Ovary (tissue), 9 donors: Measurements from ENCODE around the gene SOCS6. TPM values are rescaled to one million over a fixed set of nuclear protein-coding genes. Genes with fewer than 3 reads are reported as not detected.

Source experiments
- DNase-seq, 5 donors: peaks; one replicate each; pipeline ENCODE4 v3.0.0-alpha.2; 2019 to 2020
- H3K27ac ChIP-seq, 2 donors: fragments of 200-600 bp; one replicate each; pipeline versions ENCODE4 v1.5.1 to v1.8.0; 2019 to 2022
- H3K27me3 ChIP-seq: fragments of 200-600 bp; one replicate; pipeline ENCODE4 v1.8.0; 2022
- H3K36me3 ChIP-seq: fragments of 200-600 bp; sonication (generic); one replicate; pipeline ENCODE4 v1.5.1; 2019
- H3K4me1 ChIP-seq: one replicate; pipeline ENCODE4 v1.8.1; 2013; ENCODE audit warnings: mild to moderate bottlenecking, moderate library complexity; ENCODE audit not compliant: insufficient read depth
- H3K4me3 ChIP-seq: fragments of 200-600 bp; sonication (generic); one replicate; pipeline ENCODE4 v1.5.1; 2017
- H3K9me3 ChIP-seq, 2 donors: fragments of 200-600 bp in 1 of 2; sonication (generic) in 1 of 2; one replicate each; pipeline versions ENCODE4 v1.5.1 to v1.8.1; 2013 to 2019; ENCODE audit warnings: mild to moderate bottlenecking in 1 of 2, moderate library complexity in 1 of 2
- CTCF ChIP-seq, 3 donors: fragments of 450-650 bp in 2 of 3; fragments of 200-600 bp in 1 of 3; IDR thresholded peaks; one replicate each; pipeline versions ENCODE4 v1.5.1 to v1.8.0; 2016 to 2022; ENCODE audit warnings: antibody characterized with exemption in 3 of 3, mild to moderate bottlenecking in 1 of 3
- EP300 ChIP-seq: sonication (generic); formaldehyde crosslinking; IDR thresholded peaks from one replicate; pipeline ENCODE4 v1.6.1; 2017; ENCODE audit warnings: antibody characterized with exemption
- POLR2A ChIP-seq: fragments of 450-650 bp; IDR thresholded peaks from one replicate; pipeline ENCODE4 v1.6.1; 2017; ENCODE audit warnings: antibody characterized with exemption, mild to moderate bottlenecking, moderate library complexity
- whole genome bisulfite sequencing, 3 donors: extraction: QIAGEN DNeasy Blood & Tissue Kit in 1 of 3; methylation state at CpG; one replicate each; pipeline versions ENCODE4 v1.1.5 to v1.1.7; 2013 to 2017; 5-methylcytosine and 5-hydroxymethylcytosine counted together
- intact Hi-C, 4 donors: fragments of 100-400 bp; cut with DNase I; formaldehyde crosslinking; loops; one replicate each; pipeline versions ENCODE4 v1.11.0 to v1.15.1; 2022 to 2023
- polyA plus RNA-seq, 2 donors: library from polyadenylated mRNA; stranded (reverse); fragments of 200-250 nt in 1 of 2; fragments of 350-450 nt in 1 of 2; fragmentation: Illumina TruSeq in 1 of 2; extraction: RNeasy Lipid Tissue Mini Kit (QIAGEN cat#74804) in 1 of 2; gene quantifications; one replicate each; pipeline ENCODE4 v1.2.3, GENCODE V29; 2013 to 2014
- total RNA-seq, 7 donors: library from RNA; depleted of rRNA in 2 of 7; stranded (reverse); fragments of >200 nt in 2 of 7; fragmentation: NEBNext Ultra II Directional in 3 of 7; extraction: Animal tissue kit (Norgen Biotek cat#: 25700) in 3 of 7; gene quantifications; one replicate each; pipeline versions ENCODE4 v1.1.0 to v1.2.4, GENCODE V29; 2016 to 2023
- donor health status: DM: no; HTN: no; CAD: no; lungs with moderate emphysema.
- donor health status: DM: no; HTN: no; CAD: no.
- donor health status: Bipolar disorder and iron deficiency.
- donor health status: DM: yes; HTN: yes; CAD: no.
- donor health status: DM: no; HTN: no; CAD: no.
- donor health status: DM: yes; HTN: yes; CAD: no.

The SOCS6 gene
- total and polyA plus RNA-seq, 9 donors = 8.1 to 23.8 (median 16.6) TPM

GRCh38 chr18:70301667-70302066, 12.8 kb downstream of the SOCS6 start:
- no peak overlapping the region for H3K27ac ChIP-seq
- intact Hi-C loops = no loop called here
- 93 to 94% (median 93%) methylated on average over 5 of the region's 5 CpGs for whole genome bisulfite sequencing, 3 donors
- H3K4me3 ChIP-seq = no peak overlapping the region
- H3K27me3 ChIP-seq = no peaks in the 10 kb centered on the region
- no peaks in the 10 kb centered on the region for H3K9me3 ChIP-seq
- H3K36me3 ChIP-seq = no peaks in the 10 kb centered on the region
- TF ChIP-seq POLR2A (no peak), EP300 (no peak), CTCF (IDR thresholded peaks at IDR 0.05) (no peak)
- peaks cover 9% of the 10 kb centered on the region for H3K4me1 ChIP-seq
- DNase-seq = no peak

GRCh38 chr18:70308555-70309294, 19.9 kb downstream of the SOCS6 start:
- no peak for DNase-seq
- TF ChIP-seq CTCF (IDR thresholded peaks at IDR 0.05) (no peak), EP300 (no peak)
- Histone ChIP-seq H3K27me3 (no peaks in the 10 kb centered on the region), H3K27ac (no peak overlapping the region), H3K4me1 (no peaks in the 10 kb centered on the region), H3K4me3 (no peak overlapping the region), H3K36me3 (no peaks in the 10 kb centered on the region), H3K9me3 (no peaks in the 10 kb centered on the region)
- 84 to 98% (median 96%) methylated on average over 1 of the region's 1 CpG for WGBS, 3 donors
- intact Hi-C loops = no loop called here

GRCh38 chr18:70310560-70311320, 21.9 kb downstream of the SOCS6 start:
- 91 to 95% (median 94%) methylated on average over 6 of the region's 6 CpGs for WGBS, 3 donors
- Histone ChIP-seq H3K4me3 (no peak overlapping the region), H3K27me3 (no peaks in the 10 kb centered on the region), H3K9me3 (no peaks in the 10 kb centered on the region), H3K27ac (no peak overlapping the region), H3K36me3 (no peaks in the 10 kb centered on the region), H3K4me1 (no peaks in the 10 kb centered on the region)
- intact Hi-C loops = no loop called here
- no peak for DNase-seq
- no peak for TF ChIP-seq EP300
- TF ChIP-seq CTCF (IDR thresholded peaks at IDR 0.05) = no peak
- TF ChIP-seq POLR2A = no peak

GRCh38 chr18:70311726-70312125, 22.9 kb downstream of the SOCS6 start:
- no peaks in the 10 kb centered on the region for H3K36me3 ChIP-seq
- DNase-seq = no peak
- no peak for TF ChIP-seq CTCF (IDR thresholded peaks at IDR 0.05)
- TF ChIP-seq POLR2A = no peak
- no peak for TF ChIP-seq EP300
- 68 to 92% (median 92%) methylated on average over 2 of the region's 2 CpGs for WGBS, 3 donors
- H3K27ac ChIP-seq = no peak overlapping the region
- H3K4me3 ChIP-seq = no peak overlapping the region
- no peaks in the 10 kb centered on the region for H3K9me3 ChIP-seq
- no peaks in the 10 kb centered on the region for H3K4me1 ChIP-seq
- H3K27me3 ChIP-seq = no peaks in the 10 kb centered on the region
- intact Hi-C loops = no loop called here
